SK-N-SH (cell line): Measurements from ENCODE around the gene BDKRB2. TPM values are rescaled to one million over a fixed set of nuclear protein-coding genes. Genes with fewer than 3 reads are reported as not detected.

Experiments used
- CTCF ChIA-PET: fragments of 300-600, 350-600 bp; formaldehyde crosslinking; extraction: SDS; loops from one replicate; lab custom pipeline; 2021; lab: Yijun Ruan, JAX
- POLR2A ChIA-PET: fragments of 350-600 bp; sonication (Branson Sonifier 250); formaldehyde crosslinking; extraction: SDS; loops from one replicate; lab custom pipeline; 2020; ENCODE audit warnings: antibody characterized with exemption, inconsistent platforms; lab: Yijun Ruan, JAX
- DNase-seq: peaks from one replicate; pipeline ENCODE4 v3.0.0; 2012
- H2AFZ ChIP-seq: fragments of 200-600 bp; sonication (generic); 2 replicates; pipeline ENCODE4 v1.8.1; 2016; ENCODE audit warnings: antibody characterized with exemption, mild to moderate bottlenecking, low read depth
- H3F3A ChIP-seq: fragments of 200-600 bp; sonication (generic); replicated peaks from 2 replicates; pipeline ENCODE3; 2016; ENCODE audit warnings: antibody characterized with exemption, mild to moderate bottlenecking; ENCODE audit not compliant: insufficient read depth
- H3K27ac ChIP-seq, 2 experiments: fragments of 200-500 bp in 1 of 2; fragments of 200-600 bp in 1 of 2; sonication (Bioruptor generic) in 1 of 2; sonication (generic), shearing (Covaris generic) in 1 of 2; 2 replicates each; pipeline versions ENCODE4 v1.5.1 to v1.6.1; 2014 to 2016; ENCODE audit warnings: low read depth in 2 of 2, inconsistent platforms in 1 of 2, low read length in 1 of 2, mild to moderate bottlenecking in 1 of 2, mixed read lengths in 1 of 2
- H3K27me3 ChIP-seq: fragments of 200-600 bp; sonication (generic), shearing (Covaris generic); 2 replicates; pipeline ENCODE4 v1.6.1; 2016; ENCODE audit warnings: mixed run types; ENCODE audit not compliant: insufficient read depth
- H3K36me3 ChIP-seq, 2 experiments: fragments of 200-500 bp in 1 of 2; fragments of 200-600 bp in 1 of 2; sonication (Bioruptor generic) in 1 of 2; sonication (generic) in 1 of 2; replicated peaks in 1 of 2; 2 replicates each; pipeline versions ENCODE3 to v1.5.1; 2014 to 2016; ENCODE audit warnings: low read length in 1 of 2, mild to moderate bottlenecking in 1 of 2; ENCODE audit not compliant: insufficient read depth in 2 of 2, control insufficient read depth in 1 of 2
- H3K4me1 ChIP-seq, 2 experiments: fragments of 200-500 bp in 1 of 2; fragments of 200-600 bp in 1 of 2; sonication (Bioruptor generic) in 1 of 2; sonication (generic), shearing (Covaris generic) in 1 of 2; 2 replicates each; pipeline versions ENCODE4 v1.5.1 to v1.6.1; 2014 to 2016; ENCODE audit warnings: low read depth in 1 of 2, low read length in 1 of 2, mixed run types in 1 of 2; ENCODE audit not compliant: insufficient read depth in 2 of 2, control insufficient read depth in 1 of 2
- H3K4me2 ChIP-seq: fragments of 200-600 bp; sonication (generic), shearing (Covaris generic); 2 replicates; pipeline ENCODE4 v1.6.1; 2017; ENCODE audit warnings: mixed run types
- H3K4me3 ChIP-seq, 2 experiments: fragments of 200-500 bp in 1 of 2; fragments of 200-600 bp in 1 of 2; sonication (Bioruptor generic) in 1 of 2; sonication (generic), shearing (Covaris generic) in 1 of 2; 2 replicates each; pipeline versions ENCODE4 v1.5.1 to v1.8.1; 2014 to 2016; ENCODE audit warnings: low read depth in 2 of 2, inconsistent platforms in 1 of 2, low read length in 1 of 2, mild to moderate bottlenecking in 1 of 2, mixed read lengths in 1 of 2, moderate library complexity in 1 of 2
- H3K79me2 ChIP-seq: fragments of 200-600 bp; sonication (generic); 2 replicates; pipeline ENCODE4 v1.8.1; 2017; ENCODE audit warnings: mild to moderate bottlenecking; ENCODE audit not compliant: insufficient read depth
- H3K9ac ChIP-seq: fragments of 200-600 bp; sonication (generic); 2 replicates; pipeline ENCODE4 v1.6.1; 2017; ENCODE audit warnings: mixed run types
- H3K9me2 ChIP-seq: fragments of 200-600 bp; sonication (generic); 2 replicates; pipeline ENCODE4 v1.6.1; 2017; ENCODE audit warnings: mixed run types
- H3K9me3 ChIP-seq: fragments of 200-600 bp; sonication (generic); 2 replicates; pipeline ENCODE4 v1.6.1; 2017; ENCODE audit warnings: mixed run types, mild to moderate bottlenecking, moderate library complexity
- H4K20me1 ChIP-seq: fragments of 200-600 bp; sonication (generic); 2 replicates; pipeline ENCODE4 v1.6.1; 2017; ENCODE audit warnings: mild to moderate bottlenecking, mixed run types; ENCODE audit not compliant: insufficient read depth
- CHD2 ChIP-seq: fragments of 150-350 bp; IDR thresholded peaks from 2 replicates; pipeline ENCODE4 v1.6.1; 2018; ENCODE audit warnings: low read length; ENCODE audit not compliant: partially characterized antibody
- CTCF ChIP-seq: fragments of 200-600 bp; sonication (generic); IDR thresholded peaks from 2 replicates; pipeline ENCODE4 v1.6.1; 2017; ENCODE audit warnings: antibody characterized with exemption, mild to moderate bottlenecking, moderate library complexity
- ELF1 ChIP-seq: IDR thresholded peaks from 2 replicates; pipeline ENCODE4 v1.4.0; 2012
- GATA2 ChIP-seq: sonication (generic); formaldehyde crosslinking; IDR thresholded peaks from 2 replicates; pipeline ENCODE4 v1.5.0; 2020; ENCODE audit warnings: mild to moderate bottlenecking, missing genetic modification reagents
- IRF3 ChIP-seq: fragments of 150-350 bp; IDR thresholded peaks from 2 replicates; pipeline ENCODE4 v1.6.1; 2016; ENCODE audit warnings: mild to moderate bottlenecking, low read depth, low read length
- JUND ChIP-seq: IDR thresholded peaks from 2 replicates; pipeline ENCODE4 v1.4.0; 2012
- NFIC ChIP-seq: IDR thresholded peaks from 2 replicates; pipeline ENCODE4 v1.4.0; 2012; ENCODE audit warnings: borderline replicate concordance
- PBX3 ChIP-seq: IDR thresholded peaks from 2 replicates; pipeline ENCODE4; 2012
- RFX5 ChIP-seq: IDR thresholded peaks from 2 replicates; pipeline ENCODE4 v1.6.1; 2012; ENCODE audit warnings: mild to moderate bottlenecking, improper control_type of control experiment, low read length
- SIN3A ChIP-seq: IDR thresholded peaks from 2 replicates; pipeline ENCODE4 v1.6.1; 2012; ENCODE audit warnings: low read depth, mild to moderate bottlenecking, low read length, moderate library complexity, borderline replicate concordance
- TAF1 ChIP-seq: IDR thresholded peaks from 2 replicates; pipeline ENCODE4 v1.6.1; 2012; ENCODE audit warnings: low read depth, mild to moderate bottlenecking, low read length, moderate library complexity, borderline replicate concordance
- TCF12 ChIP-seq: IDR thresholded peaks from 2 replicates; pipeline ENCODE4 v1.4.0; 2012
- ZBTB33 ChIP-seq: IDR thresholded peaks from 2 replicates; pipeline ENCODE4 v1.4.0; 2012; ENCODE audit warnings: low read depth, borderline replicate concordance
- WGBS: methylation state at CpG from one replicate; pipeline ENCODE4 v1.1.6; 2017; ENCODE audit warnings: low lambda C conversion rate; 5-methylcytosine and 5-hydroxymethylcytosine counted together
- polyA plus RNA-seq, 3 experiments: library from polyadenylated mRNA; depleted of rRNA; stranded (reverse); fragments of >200 nt; gene quantifications; 2 replicates each; pipeline ENCODE4 v1.2.3, GENCODE V29; 2012

BDKRB2 gene
- polyA plus RNA-seq, 1 of the 3 experiments (the other 2 are of a cell fraction), result 4.8 TPM

GRCh38 chr14:96165493-96166436 is 38.9 kb upstream of the BDKRB2 start:
- no peaks in the 10 kb centered on the region for H3K36me3 ChIP-seq
- H3K9ac ChIP-seq, result no peak overlapping the region
- ChIA-PET POLR2A (no interaction called here), CTCF (no interaction called here)
- no peak overlapping the region for H3K4me2 ChIP-seq
- H3K4me1 ChIP-seq, result peaks cover 4 to 15% of the 10 kb centered on the region in 2 experiments; a peak in 2 of 4 replicates
- 83% methylated on average over 12 of the region's 12 CpGs for WGBS
- H4K20me1 ChIP-seq, result no peaks in the 10 kb centered on the region
- no peaks in the 10 kb centered on the region for H3K9me2 ChIP-seq
- H3K4me3 ChIP-seq, result no peak overlapping the region
- TF ChIP-seq SIN3A (no peak), RFX5 (no peak), NFIC (no peak), ZBTB33 (no peak), CTCF (no peak), ELF1 (no peak), CHD2 (no peak), PBX3 (no peak), JUND (no peak), IRF3 (no peak), TCF12 (no peak), GATA2 (CRISPR knock-in tag) (no peak), TAF1 (no peak)
- no peak overlapping the region for H3K27ac ChIP-seq
- H3K79me2 ChIP-seq, result no peaks in the 10 kb centered on the region
- no peak overlapping the region for H2AFZ ChIP-seq
- no peaks in the 10 kb centered on the region for H3F3A ChIP-seq
- H3K27me3 ChIP-seq, result no peaks in the 10 kb centered on the region
- H3K9me3 ChIP-seq, result no peaks in the 10 kb centered on the region
- DNase-seq, result no peak
